Ovary (tissue), 3 donors: Measurements from ENCODE around the gene GRK5.

Experiments
- EP300 ChIP-seq: sonication (generic); formaldehyde crosslinking; IDR thresholded peaks from one replicate; pipeline ENCODE4 v1.6.1; 2017; ENCODE audit warnings: antibody characterized with exemption
- TF ChIP-seq, protein P1 (sequence below), 3 donors: fragments of 450-650 bp in 2 of 3; fragments of 200-600 bp in 1 of 3; IDR thresholded peaks; one replicate each; pipeline versions ENCODE4 v1.5.1 to v1.8.0; 2016 to 2022; ENCODE audit warnings: antibody characterized with exemption in 3 of 3, mild to moderate bottlenecking in 1 of 3
- donor health status: DM: no; HTN: no; CAD: no.

DNA sequence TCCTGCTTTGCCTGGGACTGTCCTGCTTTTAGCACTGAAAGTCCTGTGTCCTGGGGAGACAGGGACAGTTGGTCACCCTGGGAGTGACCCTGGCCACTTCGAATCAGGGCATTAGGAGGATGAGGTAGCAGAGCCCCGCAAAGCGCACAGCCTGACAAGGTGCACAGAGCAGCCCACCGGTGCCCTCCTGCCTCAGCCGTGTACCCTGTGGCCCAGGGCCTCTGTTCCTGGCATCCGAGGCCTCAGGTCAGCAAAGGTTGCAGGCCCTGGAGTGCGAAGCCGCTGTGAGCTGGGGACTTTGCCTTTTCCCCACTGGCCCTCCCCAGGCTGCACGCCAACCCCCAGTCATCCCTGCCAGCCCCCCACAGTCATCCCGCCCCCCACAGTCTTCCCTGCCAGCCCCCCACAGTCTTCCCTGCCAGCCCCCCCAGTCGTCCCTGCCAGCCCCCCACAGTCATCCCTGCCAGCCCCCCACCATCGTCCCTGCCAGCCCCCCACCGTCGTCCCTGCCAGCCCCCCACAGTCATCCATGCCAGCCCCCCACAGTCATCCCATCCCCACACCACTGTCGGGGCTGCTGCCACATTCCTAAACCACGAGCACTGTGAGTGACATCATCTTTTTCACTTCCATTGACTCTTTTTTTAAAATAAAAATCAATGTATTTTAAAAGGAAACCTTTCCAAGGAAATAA, 243.4 kb downstream of the GRK5 start:
- no peak for TF ChIP-seq EP300
- TF ChIP-seq, protein P1, sequence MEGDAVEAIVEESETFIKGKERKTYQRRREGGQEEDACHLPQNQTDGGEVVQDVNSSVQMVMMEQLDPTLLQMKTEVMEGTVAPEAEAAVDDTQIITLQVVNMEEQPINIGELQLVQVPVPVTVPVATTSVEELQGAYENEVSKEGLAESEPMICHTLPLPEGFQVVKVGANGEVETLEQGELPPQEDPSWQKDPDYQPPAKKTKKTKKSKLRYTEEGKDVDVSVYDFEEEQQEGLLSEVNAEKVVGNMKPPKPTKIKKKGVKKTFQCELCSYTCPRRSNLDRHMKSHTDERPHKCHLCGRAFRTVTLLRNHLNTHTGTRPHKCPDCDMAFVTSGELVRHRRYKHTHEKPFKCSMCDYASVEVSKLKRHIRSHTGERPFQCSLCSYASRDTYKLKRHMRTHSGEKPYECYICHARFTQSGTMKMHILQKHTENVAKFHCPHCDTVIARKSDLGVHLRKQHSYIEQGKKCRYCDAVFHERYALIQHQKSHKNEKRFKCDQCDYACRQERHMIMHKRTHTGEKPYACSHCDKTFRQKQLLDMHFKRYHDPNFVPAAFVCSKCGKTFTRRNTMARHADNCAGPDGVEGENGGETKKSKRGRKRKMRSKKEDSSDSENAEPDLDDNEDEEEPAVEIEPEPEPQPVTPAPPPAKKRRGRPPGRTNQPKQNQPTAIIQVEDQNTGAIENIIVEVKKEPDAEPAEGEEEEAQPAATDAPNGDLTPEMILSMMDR (IDR thresholded peaks at IDR 0.05) = no peak
